Progenitor cell of endocrine pancreas (in vitro differentiated cells): Measurements from ENCODE around the gene CALR. TPM values are rescaled to one million over a fixed set of nuclear protein-coding genes. Genes with fewer than 3 reads are reported as not detected.
"Not testable (repeated sequence)": the region's sequence is repeated elsewhere in the genome, so short reads cannot be mapped to it uniquely, and the experiment has no call there.

Experiments used
- DNase-seq: peaks from one replicate; pipeline ENCODE4 v3.0.0; 2021; ENCODE audit warnings: low spot score; ENCODE audit not compliant: unreplicated experiment
- H3K27ac Mint-ChIP-seq: 2 replicates; pipeline ENCODE4 v1.8.0; 2021; ENCODE audit warnings: mild to moderate bottlenecking, moderate library complexity, mixed read lengths
- H3K27me3 Mint-ChIP-seq: 2 replicates; pipeline ENCODE4 v1.8.0; 2021; ENCODE audit warnings: mixed read lengths
- H3K36me3 Mint-ChIP-seq: 2 replicates; pipeline ENCODE4 v1.8.0; 2022; ENCODE audit warnings: mixed read lengths; ENCODE audit not compliant: insufficient read depth
- H3K4me1 Mint-ChIP-seq: 2 replicates; pipeline ENCODE4 v1.8.0; 2021; ENCODE audit warnings: low read depth, mixed read lengths
- H3K4me3 Mint-ChIP-seq: 2 replicates; pipeline ENCODE4 v1.8.0; 2021; ENCODE audit warnings: low read depth, mild to moderate bottlenecking, moderate library complexity, mixed read lengths
- H3K9me3 Mint-ChIP-seq: 2 replicates; pipeline ENCODE4 v1.8.0; 2021; ENCODE audit warnings: low read depth, mixed read lengths
- CTCF ChIP-seq: fragments of 200-600 bp; sonication (generic); IDR thresholded peaks from one replicate; pipeline ENCODE4 v1.5.0; 2021; ENCODE audit warnings: antibody characterized with exemption, mild to moderate bottlenecking; ENCODE audit not compliant: unreplicated experiment
- total RNA-seq: library from RNA; stranded (reverse); gene quantifications from 2 replicates; pipeline ENCODE4 v1.2.1, GENCODE V29; 2021

CALR gene
- total RNA-seq, 1 donor from 2014 or later: 707 TPM

- Mint-ChIP-seq H3K36me3 (peaks cover 33% of the 10 kb centered on the region), H3K4me1 (peaks cover 14% of the 10 kb centered on the region), H3K4me3 (peak overlapping the region; percentile 81), H3K9me3 (no peaks in the 10 kb centered on the region), H3K27me3 (no peaks in the 10 kb centered on the region), H3K27ac (peak overlapping the region; percentile 95)
- no peak for DNase-seq
- TF ChIP-seq CTCF: no peak
Measured at GRCh38 chr19:12946731-12947496, 8.5 kb downstream of the CALR start.

GRCh38 chr19:12947702-12948611 is 9.5 kb downstream of the CALR start:
- no peak for DNase-seq
- H3K27me3 Mint-ChIP-seq: no peaks in the 10 kb centered on the region
- no peaks in the 10 kb centered on the region for H3K9me3 Mint-ChIP-seq
- peaks cover 14% of the 10 kb centered on the region for H3K4me1 Mint-ChIP-seq
- H3K27ac Mint-ChIP-seq: no peak overlapping the region
- peak overlapping the region; percentile 35 for H3K4me3 Mint-ChIP-seq
- TF ChIP-seq CTCF: no peak
- peaks cover 27% of the 10 kb centered on the region for H3K36me3 Mint-ChIP-seq

- peaks cover 12% of the 10 kb centered on the region for H3K4me1 Mint-ChIP-seq
- no peak for DNase-seq
- no peak overlapping the region for H3K27ac Mint-ChIP-seq
- no peaks in the 10 kb centered on the region for H3K9me3 Mint-ChIP-seq
- no peak overlapping the region for H3K4me3 Mint-ChIP-seq
- no peak for TF ChIP-seq CTCF
- no peaks in the 10 kb centered on the region for H3K27me3 Mint-ChIP-seq
- H3K36me3 Mint-ChIP-seq: peaks cover 24% of the 10 kb centered on the region
Measured at GRCh38 chr19:12948612-12949362, 10.4 kb downstream of the CALR start.

GRCh38 chr19:12949363-12950283 is 11.2 kb downstream of the CALR start:
- DNase-seq: no peak
- H3K36me3 Mint-ChIP-seq: peaks cover 25% of the 10 kb centered on the region
- H3K4me1 Mint-ChIP-seq: peaks cover 12% of the 10 kb centered on the region
- no peak for TF ChIP-seq CTCF
- no peaks in the 10 kb centered on the region for H3K27me3 Mint-ChIP-seq
- no peak overlapping the region for H3K27ac Mint-ChIP-seq
- no peaks in the 10 kb centered on the region for H3K9me3 Mint-ChIP-seq
- H3K4me3 Mint-ChIP-seq: no peak overlapping the region

- not testable (repeated sequence) for H3K27me3 Mint-ChIP-seq, H3K9me3 Mint-ChIP-seq, H3K4me1 Mint-ChIP-seq, H3K4me3 Mint-ChIP-seq, DNase-seq
- H3K27ac Mint-ChIP-seq: peak overlapping the region; percentile 7
- peaks cover 25% of the 10 kb centered on the region for H3K36me3 Mint-ChIP-seq
Measured at GRCh38 chr19:12952050-12952449, 13.6 kb downstream of the CALR start.
